NCI-H82 treated with DMSO at 0.1 percent for 48 hours (cell line): ENCODE results near the gene COMMD2.

Experiments used
- DNase-seq: peaks from one replicate; lab custom pipeline; 2025; ENCODE audit not compliant: unreplicated experiment; lab: John Stamatoyannopoulos, UW

The COMMD2 gene

DNA sequence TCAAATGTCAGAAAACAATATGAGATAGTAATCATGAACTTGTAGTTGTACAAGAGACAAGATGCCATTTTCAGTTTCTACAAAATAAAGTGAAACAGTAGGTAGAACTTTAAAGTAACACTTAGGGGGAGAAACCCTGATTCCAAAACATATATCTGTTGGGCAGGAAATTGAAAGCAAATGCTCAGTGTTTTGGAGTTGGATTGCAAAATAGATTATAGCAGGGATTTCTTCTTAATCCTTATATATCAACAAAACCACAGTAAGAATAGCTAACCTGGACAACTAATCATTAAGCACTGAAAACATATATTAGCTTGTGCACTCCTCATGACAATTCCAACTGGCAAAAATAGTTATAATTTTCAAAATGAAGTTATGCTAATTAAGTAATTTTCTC, 46.9 kb downstream of the COMMD2 start:
- DNase-seq: no peak

DNA sequence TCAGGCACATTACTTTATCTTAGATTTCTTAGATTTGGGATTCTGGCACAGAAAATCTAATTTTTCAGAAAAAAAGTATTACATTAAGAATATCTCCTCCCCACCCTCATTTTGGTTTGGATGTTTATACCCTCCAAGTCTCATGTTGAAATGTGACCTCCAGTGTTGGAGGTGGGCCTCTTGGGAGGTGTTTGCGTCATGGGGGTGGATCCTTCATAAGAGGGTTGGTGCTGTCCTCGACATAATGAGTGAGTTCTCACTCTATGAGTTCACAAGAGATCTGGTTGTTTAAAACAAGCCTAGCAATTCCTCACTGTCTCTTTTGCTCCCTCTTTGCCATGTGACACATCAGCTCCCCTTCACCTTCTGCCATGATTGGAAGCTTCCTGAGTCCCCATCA, 48.8 kb downstream of the COMMD2 start:
- DNase-seq: no peak

GRCh38 chr3:149702691-149703441, 49.4 kb downstream of the COMMD2 start:
- DNase-seq: no peak

GRCh38 chr3:149701977-149702350, 50.3 kb downstream of the COMMD2 start:
- DNase-seq: no peak

GRCh38 chr3:149701206-149701976, 50.9 kb downstream of the COMMD2 start:
- no peak for DNase-seq
